Activated T-cell treated with anti-CD3 and anti-CD28 coated beads, Interleukin-2, amount 50 U/mL, for 48 hours (primary cell): ENCODE data around the gene SATB2.

Source experiments
- DNase-seq, 2 experiments: peaks; one replicate each; pipeline ENCODE4 v3.0.0-alpha.2; 2020

SATB2 gene

GRCh38 chr2:199404841-199405240 lies 52.9 kb downstream of the SATB2 start:
- DNase-seq = no peak

GRCh38 chr2:199395311-199395710 lies 62.4 kb downstream of the SATB2 start:
- DNase-seq = no peak

GRCh38 chr2:199392363-199392762 lies 65.4 kb downstream of the SATB2 start:
- DNase-seq = no peak

- no peak for DNase-seq
These were observed 68.9 kb downstream of the SATB2 start for GRCh38 chr2:199388728-199389268.

GRCh38 chr2:199384043-199384442 lies 73.7 kb downstream of the SATB2 start:
- no peak for DNase-seq

- no peak for DNase-seq
These were observed 74.7 kb downstream of the SATB2 start for GRCh38 chr2:199383021-199383420.

- DNase-seq = no peak
These were observed 75.6 kb downstream of the SATB2 start for GRCh38 chr2:199382091-199382490.

GRCh38 chr2:199381531-199381930 lies 76.2 kb downstream of the SATB2 start:
- no peak for DNase-seq

GRCh38 chr2:199378948-199379650 lies 78.6 kb downstream of the SATB2 start:
- DNase-seq = no peak

GRCh38 chr2:199370150-199370780 lies 87.5 kb downstream of the SATB2 start:
- DNase-seq = no peak

GRCh38 chr2:199366406-199366805 lies 91.3 kb downstream of the SATB2 start:
- DNase-seq = no peak

GRCh38 chr2:199364153-199364552 lies 93.6 kb downstream of the SATB2 start:
- no peak for DNase-seq

GRCh38 chr2:199356412-199356811 lies 101.3 kb downstream of the SATB2 start:
- no peak for DNase-seq

GRCh38 chr2:199348871-199349270 lies 108.9 kb downstream of the SATB2 start:
- DNase-seq = no peak

- DNase-seq = no peak
These were observed 113.7 kb downstream of the SATB2 start for GRCh38 chr2:199344012-199344411.

- no peak for DNase-seq
These were observed 115.4 kb downstream of the SATB2 start for GRCh38 chr2:199342334-199342733.

- no peak for DNase-seq
These were observed 116.6 kb downstream of the SATB2 start for GRCh38 chr2:199341123-199341522.

GRCh38 chr2:199339891-199340605 lies 117.7 kb downstream of the SATB2 start:
- DNase-seq = no peak

- no peak for DNase-seq
These were observed 121.2 kb downstream of the SATB2 start for GRCh38 chr2:199336546-199336945.

- DNase-seq = no peak
These were observed 122.2 kb downstream of the SATB2 start for GRCh38 chr2:199335502-199335901.

GRCh38 chr2:199329466-199329865 lies 128.3 kb downstream of the SATB2 start:
- DNase-seq = no peak

GRCh38 chr2:199329031-199329430 lies 128.7 kb downstream of the SATB2 start:
- no peak for DNase-seq

GRCh38 chr2:199325881-199326280 lies 131.9 kb downstream of the SATB2 start:
- no peak for DNase-seq

- no peak for DNase-seq
These were observed 135.6 kb downstream of the SATB2 start for GRCh38 chr2:199322151-199322550.
